Glutamatergic neuron (in vitro differentiated cells): Measurements from ENCODE around the gene ENPP1. TPM values are rescaled to one million over a fixed set of nuclear protein-coding genes. Genes with fewer than 3 reads are reported as not detected.

Experiments used
- DNase-seq: peaks from one replicate; pipeline ENCODE4 v3.0.0; 2022
- H3K27ac Mint-ChIP-seq: one replicate; pipeline ENCODE4 v1.8.0; 2020; ENCODE audit warnings: mild to moderate bottlenecking, mixed read lengths, inconsistent platforms; ENCODE audit not compliant: unreplicated experiment
- H3K27me3 Mint-ChIP-seq: one replicate; pipeline ENCODE4 v1.8.0; 2020; ENCODE audit warnings: mild to moderate bottlenecking, moderate library complexity, mixed read lengths, inconsistent platforms; ENCODE audit not compliant: unreplicated experiment
- H3K36me3 Mint-ChIP-seq: one replicate; pipeline ENCODE4 v1.8.0; 2020; ENCODE audit warnings: mild to moderate bottlenecking, mixed read lengths, inconsistent platforms; ENCODE audit not compliant: unreplicated experiment
- H3K4me1 Mint-ChIP-seq: one replicate; pipeline ENCODE4 v1.8.0; 2020; ENCODE audit warnings: mild to moderate bottlenecking, low read depth, mixed read lengths, inconsistent platforms; ENCODE audit not compliant: unreplicated experiment
- H3K4me3 Mint-ChIP-seq: one replicate; pipeline ENCODE4 v1.8.0; 2020; ENCODE audit warnings: mild to moderate bottlenecking, mixed read lengths, inconsistent platforms; ENCODE audit not compliant: unreplicated experiment
- H3K9me3 Mint-ChIP-seq: one replicate; pipeline ENCODE4 v1.8.0; 2020; ENCODE audit warnings: mild to moderate bottlenecking, moderate library complexity, mixed read lengths, inconsistent platforms; ENCODE audit not compliant: unreplicated experiment
- CTCF ChIP-seq: fragments of 200-600 bp; sonication (generic); IDR thresholded peaks from one replicate; pipeline ENCODE4 v1.5.0; 2021; ENCODE audit not compliant: partially characterized antibody, unreplicated experiment
- total RNA-seq: library from RNA; stranded (reverse); fragmentation: NEBNext Ultra II Directional; extraction: Animal tissue kit (Norgen Biotek cat#: 25700); gene quantifications from one replicate; pipeline ENCODE4 v1.2.1, GENCODE V29; 2021; ENCODE audit not compliant: unreplicated experiment

Gene ENPP1
- total RNA-seq, 1 donor from 2014 or later: 2.4 TPM

DNA sequence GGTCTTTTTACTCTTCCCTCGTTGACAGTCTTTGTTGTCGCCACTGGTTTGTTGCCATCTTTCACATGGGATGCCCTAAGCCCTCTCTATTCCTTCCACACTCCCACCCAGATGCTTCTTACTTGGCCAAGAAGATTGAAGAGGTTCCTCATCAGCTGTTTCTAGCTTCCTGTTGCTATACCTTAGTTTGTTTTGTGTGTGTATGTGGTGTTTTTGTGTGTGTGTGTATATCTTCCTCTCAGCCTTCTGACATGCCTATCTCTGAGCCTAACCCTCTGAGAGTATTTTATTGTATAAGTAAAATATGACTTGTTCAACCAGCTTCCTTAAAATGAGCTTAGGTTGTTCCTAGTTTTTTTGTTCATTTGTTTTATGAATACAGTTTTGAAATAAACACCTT is 35.9 kb downstream of the ENPP1 start:
- H3K4me3 Mint-ChIP-seq: no peak overlapping the region
- no peaks in the 10 kb centered on the region for H3K27me3 Mint-ChIP-seq
- H3K4me1 Mint-ChIP-seq: no peaks in the 10 kb centered on the region
- TF ChIP-seq CTCF: no peak
- no peaks in the 10 kb centered on the region for H3K36me3 Mint-ChIP-seq
- H3K9me3 Mint-ChIP-seq: no peaks in the 10 kb centered on the region
- no peak for DNase-seq
- no peak overlapping the region for H3K27ac Mint-ChIP-seq

DNA sequence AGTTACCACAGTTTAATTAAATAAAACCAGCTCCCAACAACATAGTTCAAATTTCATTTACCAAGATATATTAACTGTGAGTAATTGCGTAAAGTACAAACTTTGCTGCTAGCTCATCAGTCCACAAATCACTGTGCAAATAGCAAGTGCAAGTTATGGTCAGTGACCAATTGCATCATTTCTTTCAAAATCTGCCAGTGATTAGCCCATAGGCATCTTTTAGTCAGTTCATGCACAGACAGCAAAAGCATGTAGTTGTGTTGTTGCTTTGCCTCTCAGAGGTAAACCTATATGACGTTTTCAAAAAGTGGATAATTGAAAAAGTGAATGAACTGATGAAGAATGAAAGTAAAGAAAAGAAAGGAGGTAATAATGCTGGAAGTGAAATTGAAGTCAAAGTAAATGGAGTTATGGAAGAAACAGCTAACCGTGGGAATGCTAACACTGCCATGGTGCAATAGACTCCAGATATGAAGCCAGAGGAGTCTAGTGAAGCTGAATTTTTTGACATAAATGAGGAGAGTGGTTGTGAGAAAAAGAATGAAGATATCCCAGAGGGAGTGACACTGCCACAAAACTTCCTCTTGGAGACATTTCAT is 36.5 kb downstream of the ENPP1 start:
- H3K27me3 Mint-ChIP-seq: no peaks in the 10 kb centered on the region
- H3K27ac Mint-ChIP-seq: no peak overlapping the region
- no peaks in the 10 kb centered on the region for H3K4me1 Mint-ChIP-seq
- H3K9me3 Mint-ChIP-seq: no peaks in the 10 kb centered on the region
- H3K4me3 Mint-ChIP-seq: no peak overlapping the region
- no peak for DNase-seq
- TF ChIP-seq CTCF: no peak
- no peaks in the 10 kb centered on the region for H3K36me3 Mint-ChIP-seq

DNA sequence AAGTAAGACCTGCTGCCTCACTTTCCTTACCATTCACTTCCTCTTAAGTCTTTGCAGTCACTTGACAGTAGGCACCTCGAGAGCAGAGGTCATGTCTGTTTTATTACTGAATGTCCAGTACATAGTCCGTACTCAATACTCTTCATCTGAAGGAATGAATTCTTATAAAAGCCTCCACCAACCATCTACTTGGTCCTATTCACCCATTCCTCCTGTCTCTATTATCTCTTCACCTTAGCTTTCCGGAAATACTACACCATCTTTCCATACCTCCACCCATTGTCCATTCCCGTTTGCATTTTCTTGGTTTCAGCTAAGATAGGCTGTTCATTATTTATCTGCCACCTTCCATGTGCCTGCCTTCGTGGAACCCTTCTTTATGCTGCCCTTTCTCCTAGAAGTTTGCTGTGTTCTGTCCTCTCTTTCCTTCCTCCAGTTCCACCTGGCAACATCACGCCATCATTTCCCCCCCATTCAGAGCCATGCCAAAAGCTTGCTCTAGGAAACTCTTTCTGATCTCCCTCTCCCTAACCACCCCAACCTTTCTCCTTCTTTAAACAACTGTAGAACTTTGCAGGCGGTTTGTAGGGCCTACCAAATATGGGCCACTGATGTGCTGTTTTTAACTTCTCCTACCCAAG is 38.3 kb downstream of the ENPP1 start:
- Mint-ChIP-seq H3K27me3 (no peaks in the 10 kb centered on the region), H3K9me3 (no peaks in the 10 kb centered on the region), H3K36me3 (no peaks in the 10 kb centered on the region), H3K27ac (no peak overlapping the region), H3K4me1 (no peaks in the 10 kb centered on the region), H3K4me3 (no peak overlapping the region)
- no peak for TF ChIP-seq CTCF
- no peak for DNase-seq

GRCh38 chr6:131846905-131847304 is 39.1 kb downstream of the ENPP1 start:
- no peak for DNase-seq
- H3K4me3 Mint-ChIP-seq: no peak overlapping the region
- H3K9me3 Mint-ChIP-seq: no peaks in the 10 kb centered on the region
- no peaks in the 10 kb centered on the region for H3K27me3 Mint-ChIP-seq
- no peaks in the 10 kb centered on the region for H3K36me3 Mint-ChIP-seq
- no peak overlapping the region for H3K27ac Mint-ChIP-seq
- no peaks in the 10 kb centered on the region for H3K4me1 Mint-ChIP-seq
- TF ChIP-seq CTCF: no peak

DNA sequence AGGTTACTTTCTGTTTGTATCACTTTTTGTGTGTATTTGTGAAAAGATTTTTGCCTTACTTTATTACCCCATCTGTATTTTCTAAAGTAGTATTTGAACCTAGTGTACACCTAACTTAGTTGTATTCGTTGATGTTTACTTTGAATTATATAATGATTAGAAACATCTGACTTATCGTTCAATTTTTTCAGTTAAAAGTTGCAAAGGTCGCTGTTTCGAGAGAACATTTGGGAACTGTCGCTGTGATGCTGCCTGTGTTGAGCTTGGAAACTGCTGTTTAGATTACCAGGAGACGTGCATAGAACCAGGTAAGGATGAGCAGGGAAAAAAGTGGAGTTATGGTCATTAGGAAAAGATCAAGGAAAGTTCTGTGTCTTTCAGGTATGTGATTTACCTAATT is 42.0 kb downstream of the ENPP1 start:
- Mint-ChIP-seq H3K36me3 (no peaks in the 10 kb centered on the region), H3K4me3 (no peak overlapping the region), H3K9me3 (no peaks in the 10 kb centered on the region), H3K27ac (no peak overlapping the region), H3K4me1 (no peaks in the 10 kb centered on the region), H3K27me3 (peaks cover 2% of the 10 kb centered on the region)
- TF ChIP-seq CTCF: no peak
- no peak for DNase-seq
